IMR-90 (cell line): ENCODE measurements around the gene SSBP2. TPM values are rescaled to one million over a fixed set of nuclear protein-coding genes. Genes with fewer than 3 reads are reported as not detected.

Experiments
- ATAC-seq: fragments of 200-7000 bp; cut with Tn5 transposase; 2 replicates; pipeline ENCODE4 v1.9.1; 2020; ENCODE audit warnings: low read depth, mild to moderate bottlenecking, moderate library complexity
- BruUV-seq: library from RNA; stranded (reverse); fragments of 400-500 nt; replicated peaks from 2 replicates; lab custom pipeline; 2021; lab: Mats Ljungman, UMichigan
- CTCF ChIA-PET: fragments of 300-600 bp; formaldehyde crosslinking; extraction: SDS; loops from one replicate; lab custom pipeline; 2021; ENCODE audit warnings: antibody characterized with exemption; lab: Yijun Ruan, JAX
- POLR2A ChIA-PET: fragments of 300-600 bp; sonication (Branson Sonifier 250); formaldehyde crosslinking; loops from one replicate; lab custom pipeline; 2022; ENCODE audit warnings: antibody characterized with exemption; ENCODE audit not compliant: unreplicated experiment; lab: Charles Lee
- DNase-seq: peaks from one replicate; pipeline ENCODE4 v3.0.0; 2013
- H2AFZ ChIP-seq: replicated peaks from 2 replicates; pipeline ENCODE3; 2013; ENCODE audit warnings: low read length, mild to moderate bottlenecking; ENCODE audit not compliant: poor library complexity
- H2AK5ac ChIP-seq: 2 replicates; pipeline ENCODE4 v1.6.1; 2013; ENCODE audit warnings: low read depth, low read length, inconsistent platforms
- H2AK9ac ChIP-seq: replicated peaks from 2 replicates; pipeline ENCODE3; 2013; ENCODE audit warnings: mild to moderate bottlenecking, low read depth, low read length, moderate library complexity; ENCODE audit not compliant: poor library complexity
- H2BK120ac ChIP-seq: 2 replicates; pipeline ENCODE4 v1.6.1; 2013; ENCODE audit warnings: low read depth, low read length, inconsistent platforms
- H2BK15ac ChIP-seq: 3 replicates; pipeline ENCODE4 v1.6.1; 2013; ENCODE audit warnings: low read depth, low read length, inconsistent platforms
- H2BK20ac ChIP-seq: 2 replicates; pipeline ENCODE4 v1.6.1; 2013; ENCODE audit warnings: low read depth, mild to moderate bottlenecking, inconsistent platforms, low read length, moderate library complexity
- H2BK5ac ChIP-seq: 2 replicates; pipeline ENCODE4 v1.6.1; 2013; ENCODE audit warnings: mild to moderate bottlenecking, low read depth, low read length, inconsistent platforms; ENCODE audit not compliant: poor library complexity, severe bottlenecking
- H3K14ac ChIP-seq: replicated peaks from 2 replicates; pipeline ENCODE4 v1.6.1; 2013; ENCODE audit warnings: low read depth, low read length, inconsistent platforms
- H3K18ac ChIP-seq: 2 replicates; pipeline ENCODE4 v1.6.1; 2013; ENCODE audit warnings: low read depth, low read length, control low read depth
- H3K23ac ChIP-seq: 2 replicates; pipeline ENCODE4 v1.6.1; 2013; ENCODE audit warnings: low read depth, low read length, inconsistent platforms
- H3K27ac ChIP-seq: 2 replicates; pipeline ENCODE4 v1.5.1; 2013; ENCODE audit warnings: mild to moderate bottlenecking, control low read depth, low read length; ENCODE audit not compliant: insufficient read depth
- H3K27me3 ChIP-seq: 2 replicates; pipeline ENCODE4 v1.6.1; 2013; ENCODE audit warnings: low read length; ENCODE audit not compliant: control insufficient read depth, insufficient read depth
- H3K36me3 ChIP-seq: 2 replicates; pipeline ENCODE4 v1.6.1; 2013; ENCODE audit warnings: low read length, mixed read lengths; ENCODE audit not compliant: control insufficient read depth, insufficient read depth
- H3K4ac ChIP-seq: 2 replicates; pipeline ENCODE4 v1.6.1; 2013; ENCODE audit warnings: low read depth, low read length, inconsistent platforms
- H3K4me1 ChIP-seq: 2 replicates; pipeline ENCODE4 v1.6.1; 2013; ENCODE audit warnings: low read length, mixed read lengths; ENCODE audit not compliant: control insufficient read depth, insufficient read depth
- H3K4me2 ChIP-seq: 2 replicates; pipeline ENCODE4 v1.6.1; 2013; ENCODE audit warnings: low read depth, mild to moderate bottlenecking, control low read depth, low read length, moderate library complexity
- H3K4me3 ChIP-seq: 2 replicates; pipeline ENCODE4 v1.5.1; 2013; ENCODE audit warnings: low read depth, mild to moderate bottlenecking, control low read depth, low read length, moderate library complexity; ENCODE audit not compliant: insufficient read depth
- H3K56ac ChIP-seq: 2 replicates; pipeline ENCODE4 v1.6.1; 2013; ENCODE audit warnings: low read length, inconsistent platforms; ENCODE audit not compliant: insufficient read depth; ENCODE audit errors: extremely low read depth
- H3K79me1 ChIP-seq, 2 experiments: 2 replicates each; pipeline ENCODE4 v1.6.1; 2013; ENCODE audit warnings: low read length in 2 of 2, inconsistent platforms in 1 of 2, low read depth in 1 of 2
- H3K9ac ChIP-seq: 2 replicates; pipeline ENCODE4 v1.6.1; 2013; ENCODE audit warnings: low read depth, low read length, control low read depth
- H3K9me1 ChIP-seq: 2 replicates; pipeline ENCODE4 v1.6.1; 2013; ENCODE audit warnings: low read length, inconsistent platforms; ENCODE audit not compliant: insufficient read depth
- H3K9me3 ChIP-seq: 2 replicates; pipeline ENCODE4 v1.6.1; 2013; ENCODE audit warnings: low read length; ENCODE audit not compliant: control insufficient read depth, insufficient read depth
- H4K20me1 ChIP-seq: 2 replicates; pipeline ENCODE4 v1.6.1; 2013; ENCODE audit warnings: low read length, inconsistent platforms; ENCODE audit not compliant: insufficient read depth
- H4K5ac ChIP-seq: 2 replicates; pipeline ENCODE4 v1.6.1; 2013; ENCODE audit warnings: mild to moderate bottlenecking, low read depth, low read length, control low read depth
- H4K8ac ChIP-seq, 2 experiments: 2 replicates each; pipeline ENCODE4 v1.6.1; 2013; ENCODE audit warnings: low read depth in 2 of 2, low read length in 2 of 2, control low read depth in 1 of 2, inconsistent platforms in 1 of 2
- H4K91ac ChIP-seq: 2 replicates; pipeline ENCODE4 v1.6.1; 2013; ENCODE audit warnings: low read depth, low read length, inconsistent platforms; ENCODE audit not compliant: insufficient read depth
- BHLHE40 ChIP-seq: fragments of 150-350 bp; IDR thresholded peaks from 2 replicates; pipeline ENCODE4 v1.6.1; 2016; ENCODE audit warnings: mild to moderate bottlenecking, low read depth, low read length
- CEBPB ChIP-seq: IDR thresholded peaks from 2 replicates; pipeline ENCODE4 v1.6.1; 2012; ENCODE audit warnings: low read depth, low read length, improper control_type of control experiment
- CHD1 ChIP-seq: IDR thresholded peaks from 2 replicates; pipeline ENCODE4 v1.6.1; 2012; ENCODE audit warnings: low read depth, low read length, improper control_type of control experiment
- MAFK ChIP-seq: IDR thresholded peaks from 2 replicates; pipeline ENCODE4 v1.6.1; 2012; ENCODE audit warnings: low read depth, low read length, improper control_type of control experiment
- MAZ ChIP-seq: IDR thresholded peaks from 2 replicates; pipeline ENCODE4 v1.6.1; 2012; ENCODE audit warnings: low read depth, mild to moderate bottlenecking, low read length, improper control_type of control experiment, moderate library complexity, borderline replicate concordance
- MXI1 ChIP-seq: IDR thresholded peaks from 2 replicates; pipeline ENCODE4 v1.6.1; 2012; ENCODE audit warnings: low read depth, mild to moderate bottlenecking, low read length, moderate library complexity, borderline replicate concordance
- NFE2L2 ChIP-seq: fragments of 150-350 bp; IDR thresholded peaks from 2 replicates; pipeline ENCODE4 v1.6.1; 2016; ENCODE audit warnings: low read depth, mild to moderate bottlenecking, low read length
- POLR2A ChIP-seq: IDR thresholded peaks from 2 replicates; pipeline ENCODE4 v1.6.1; 2012; ENCODE audit warnings: mild to moderate bottlenecking, low read depth, low read length
- RAD21 ChIP-seq: IDR thresholded peaks from 2 replicates; pipeline ENCODE4 v1.6.1; 2012; ENCODE audit warnings: low read length, improper control_type of control experiment
- RCOR1 ChIP-seq: IDR thresholded peaks from 2 replicates; pipeline ENCODE4 v1.6.1; 2012; ENCODE audit warnings: mild to moderate bottlenecking, low read length, improper control_type of control experiment; ENCODE audit not compliant: insufficient replicate concordance
- RFX5 ChIP-seq: IDR thresholded peaks from 2 replicates; pipeline ENCODE4 v1.8.0; 2012; ENCODE audit warnings: low read depth, mild to moderate bottlenecking, low read length, moderate library complexity
- SMC3 ChIP-seq: fragments of 150-350 bp; IDR thresholded peaks from 2 replicates; pipeline ENCODE4 v1.6.1; 2016; ENCODE audit warnings: low read depth, mild to moderate bottlenecking, antibody characterized with exemption, low read length, moderate library complexity
- WGBS, 2 experiments: methylation state at CpG; one replicate each; pipeline versions ENCODE4 v1.1.5 to v1.1.7; 2013; ENCODE audit warnings: missing lambda C conversion rate in 2 of 2; ENCODE audit not compliant: insufficient read length in 1 of 2; ENCODE audit errors: extremely low coverage in 2 of 2; 5-methylcytosine and 5-hydroxymethylcytosine counted together
- dilution Hi-C: fragments of 300-500 bp; cut with HindIII; formaldehyde crosslinking; loops from one replicate; pipeline ENCODE4 v1.14.3; 2018; ENCODE audit warnings: low sequenced_read_pairs; ENCODE audit not compliant: unreplicated experiment
- in situ Hi-C: fragments of 300-500 bp; cut with MboI; formaldehyde crosslinking; loops from 3 replicates; pipeline ENCODE4 v1.14.3; 2019; ENCODE audit warnings: low sequenced_read_pairs, inconsistent platforms, mixed read lengths
- intact Hi-C: fragments of 100-400 bp; cut with micrococcal nuclease; formaldehyde crosslinking; loops from 2 replicates; pipeline ENCODE4 v1.10.0; 2022
- polyA plus RNA-seq, 3 experiments: library from polyadenylated mRNA; depleted of rRNA; stranded (reverse); fragments of >200 nt; gene quantifications; 2 replicates each; pipeline ENCODE4 v1.2.3, GENCODE V29; 2012; ENCODE audit warnings: low replicate concordance in 1 of 3
- total RNA-seq: library from RNA; depleted of rRNA; stranded (reverse); fragments of >200 nt; gene quantifications from 2 replicates; pipeline ENCODE4 v1.2.3, GENCODE V29; 2012
- TF ChIP-seq, protein P1 (sequence below): fragments of 150-350 bp; IDR thresholded peaks from 2 replicates; pipeline ENCODE4 v1.6.1; 2016; ENCODE audit warnings: low read depth, mild to moderate bottlenecking, low read length, moderate library complexity, borderline replicate concordance
- TF ChIP-seq, protein P2 (sequence below): fragments of 150-350 bp; IDR thresholded peaks from 2 replicates; pipeline ENCODE4 v1.6.1; 2017; ENCODE audit warnings: mild to moderate bottlenecking, antibody characterized with exemption, low read length, low read depth
- TF ChIP-seq, protein P3 (sequence below): conservative IDR thresholded peaks from 2 replicates; pipeline ENCODE4 v1.5.1; 2012; ENCODE audit warnings: mild to moderate bottlenecking, low read depth, low read length, improper control_type of control experiment

The SSBP2 gene
- total and polyA plus RNA-seq, 2 of the 4 experiments (the other 2 are of a cell fraction): 38.4 to 42.7 TPM

DNA sequence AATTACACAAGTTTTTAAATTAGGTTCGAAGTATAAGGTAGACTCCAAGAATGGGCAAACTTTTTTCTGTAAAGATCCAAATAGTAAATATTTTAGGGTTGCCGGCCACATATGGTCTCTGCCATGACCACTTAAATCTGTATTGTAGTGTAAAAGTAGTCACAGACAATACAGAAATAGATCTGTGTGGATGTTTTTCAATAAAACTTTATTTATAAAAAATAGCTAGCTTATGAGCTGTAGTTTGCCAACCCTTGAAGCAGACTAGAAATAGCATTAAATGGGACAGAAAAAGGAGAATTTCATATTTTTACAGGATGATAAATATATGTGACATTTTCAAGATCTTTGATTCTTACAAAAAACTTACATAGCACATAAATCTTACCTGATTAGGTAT lies 262.0 kb downstream of the SSBP2 start:
- Histone ChIP-seq H2BK120ac (no peak overlapping the region), H4K5ac (no peak overlapping the region), H4K91ac (no peak overlapping the region), H3K9me1 (no peaks in the 10 kb centered on the region), H3K9ac (no peak overlapping the region), H3K27ac (no peak overlapping the region), H3K18ac (no peak overlapping the region), H3K79me1 (no peaks in the 10 kb centered on the region), H2AK9ac (no peak overlapping the region), H3K36me3 (no peaks in the 10 kb centered on the region), H2AFZ (no peak overlapping the region), H3K27me3 (no peaks in the 10 kb centered on the region), H3K14ac (no peak overlapping the region), H3K4ac (no peak overlapping the region), H2BK15ac (no peak overlapping the region), H3K4me2 (no peak overlapping the region), H3K4me1 (no peaks in the 10 kb centered on the region), H3K9me3 (no peaks in the 10 kb centered on the region), H3K4me3 (no peak overlapping the region), H2BK5ac (no peak overlapping the region), H2BK20ac (no peak overlapping the region), H4K8ac (no peak overlapping the region), H3K56ac (no peak overlapping the region), H3K23ac (no peak overlapping the region), H2AK5ac (no peak overlapping the region), H4K20me1 (no peaks in the 10 kb centered on the region)
- TF ChIP-seq MAFK: no peak
- no peak for TF ChIP-seq RAD21
- TF ChIP-seq MAZ: no peak
- TF ChIP-seq MXI1: no peak
- no peak for TF ChIP-seq POLR2A
- no peak for TF ChIP-seq SMC3
- TF ChIP-seq CHD1: no peak
- TF ChIP-seq, protein P1, sequence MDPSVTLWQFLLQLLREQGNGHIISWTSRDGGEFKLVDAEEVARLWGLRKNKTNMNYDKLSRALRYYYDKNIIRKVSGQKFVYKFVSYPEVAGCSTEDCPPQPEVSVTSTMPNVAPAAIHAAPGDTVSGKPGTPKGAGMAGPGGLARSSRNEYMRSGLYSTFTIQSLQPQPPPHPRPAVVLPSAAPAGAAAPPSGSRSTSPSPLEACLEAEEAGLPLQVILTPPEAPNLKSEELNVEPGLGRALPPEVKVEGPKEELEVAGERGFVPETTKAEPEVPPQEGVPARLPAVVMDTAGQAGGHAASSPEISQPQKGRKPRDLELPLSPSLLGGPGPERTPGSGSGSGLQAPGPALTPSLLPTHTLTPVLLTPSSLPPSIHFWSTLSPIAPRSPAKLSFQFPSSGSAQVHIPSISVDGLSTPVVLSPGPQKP: no peak
- no peak for TF ChIP-seq RFX5
- TF ChIP-seq NFE2L2: no peak
- no peak for TF ChIP-seq RCOR1
- no peak for TF ChIP-seq BHLHE40
- TF ChIP-seq, protein P2, sequence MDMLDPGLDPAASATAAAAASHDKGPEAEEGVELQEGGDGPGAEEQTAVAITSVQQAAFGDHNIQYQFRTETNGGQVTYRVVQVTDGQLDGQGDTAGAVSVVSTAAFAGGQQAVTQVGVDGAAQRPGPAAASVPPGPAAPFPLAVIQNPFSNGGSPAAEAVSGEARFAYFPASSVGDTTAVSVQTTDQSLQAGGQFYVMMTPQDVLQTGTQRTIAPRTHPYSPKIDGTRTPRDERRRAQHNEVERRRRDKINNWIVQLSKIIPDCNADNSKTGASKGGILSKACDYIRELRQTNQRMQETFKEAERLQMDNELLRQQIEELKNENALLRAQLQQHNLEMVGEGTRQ: no peak
- TF ChIP-seq CEBPB: no peak
- TF ChIP-seq, protein P3, sequence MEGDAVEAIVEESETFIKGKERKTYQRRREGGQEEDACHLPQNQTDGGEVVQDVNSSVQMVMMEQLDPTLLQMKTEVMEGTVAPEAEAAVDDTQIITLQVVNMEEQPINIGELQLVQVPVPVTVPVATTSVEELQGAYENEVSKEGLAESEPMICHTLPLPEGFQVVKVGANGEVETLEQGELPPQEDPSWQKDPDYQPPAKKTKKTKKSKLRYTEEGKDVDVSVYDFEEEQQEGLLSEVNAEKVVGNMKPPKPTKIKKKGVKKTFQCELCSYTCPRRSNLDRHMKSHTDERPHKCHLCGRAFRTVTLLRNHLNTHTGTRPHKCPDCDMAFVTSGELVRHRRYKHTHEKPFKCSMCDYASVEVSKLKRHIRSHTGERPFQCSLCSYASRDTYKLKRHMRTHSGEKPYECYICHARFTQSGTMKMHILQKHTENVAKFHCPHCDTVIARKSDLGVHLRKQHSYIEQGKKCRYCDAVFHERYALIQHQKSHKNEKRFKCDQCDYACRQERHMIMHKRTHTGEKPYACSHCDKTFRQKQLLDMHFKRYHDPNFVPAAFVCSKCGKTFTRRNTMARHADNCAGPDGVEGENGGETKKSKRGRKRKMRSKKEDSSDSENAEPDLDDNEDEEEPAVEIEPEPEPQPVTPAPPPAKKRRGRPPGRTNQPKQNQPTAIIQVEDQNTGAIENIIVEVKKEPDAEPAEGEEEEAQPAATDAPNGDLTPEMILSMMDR: no peak
- dilution Hi-C loops (no loop called here), in situ Hi-C loops (no loop called here), intact Hi-C loops (no loop called here)
- ChIA-PET CTCF (interaction anchor here (0.6 kb wide), 1 partner anchor 336 kb away, joined by 5 read pairs; no protein-coding TSS in a partner anchor), POLR2A (no interaction called here)
- BruUV-seq: no TSS peak
- WGBS, 2 experiments: no CpG with 5 or more reads among the region's 2 CpGs
- ATAC-seq: no peak
- DNase-seq: no peak
